Measurements from ENCODE around the gene TUBA1B. TPM values are rescaled to one million over a fixed set of nuclear protein-coding genes. Genes with fewer than 3 reads are reported as not detected.
"Not testable (repeated sequence)": the region's sequence is repeated elsewhere in the genome, so short reads cannot be mapped to it uniquely, and the experiment has no call there.

Gene TUBA1B
- total and polyA plus RNA-seq, 2 donors (not counting 3 experiments of a cell fraction or from before 2014, with no cell fraction given) = 2,245 to 5,362 TPM

DNA sequence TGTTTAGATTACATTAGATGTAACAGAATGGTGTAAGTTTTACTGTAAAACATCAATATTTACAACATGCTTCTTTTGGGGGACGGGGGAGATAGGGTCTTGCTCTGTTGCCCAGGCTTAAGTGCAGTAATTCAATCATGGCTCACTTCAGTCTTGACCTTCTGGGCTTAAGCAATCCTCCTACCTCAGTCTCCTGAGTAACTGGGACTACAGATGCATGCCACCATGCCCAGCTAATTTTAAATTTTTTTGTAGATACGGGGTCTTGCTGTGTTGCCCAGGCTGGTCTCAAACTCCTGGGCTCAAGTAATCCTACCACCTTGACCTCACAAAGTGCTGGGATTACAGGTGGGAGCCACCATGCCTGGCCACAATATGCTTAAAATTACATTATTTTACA is 33.9 kb upstream of the TUBA1B start:
- Histone ChIP-seq H3K79me2 (ENCODE audit: control insufficient read depth, insufficient read depth, low read length) (no peaks in the 10 kb centered on the region), H4K20me1 (replicated peaks; ENCODE audit: control insufficient read depth, extremely low read depth, insufficient read depth, low read length) (no peaks in the 10 kb centered on the region), H3K4me2 (ENCODE audit: insufficient read depth, low read length) (no peak overlapping the region), H3K36me3 (ENCODE audit: control insufficient read depth in 2 of 2, extremely low read depth in 1 of 2, insufficient read depth in 2 of 2, low read length in 2 of 2) (no peaks in the 10 kb centered on the region), H3K4me1 (ENCODE audit: control insufficient read depth, extremely low read depth, insufficient read depth, low read length) (no peaks in the 10 kb centered on the region), H3K9me1 (replicated peaks; ENCODE audit: control insufficient read depth, extremely low read depth, insufficient read depth, low read length) (no peaks in the 10 kb centered on the region), H2AFZ (ENCODE audit: low read depth, low read length) (no peak overlapping the region), H3K27ac (ENCODE audit: insufficient read depth, low read depth, low read length) (no peak overlapping the region), H3K9ac (replicated peaks; ENCODE audit: extremely low read depth, insufficient read depth, low read length) (no peak overlapping the region), H3K9me3 (replicated peaks; ENCODE audit: control insufficient read depth, insufficient read depth, low read length) (no peaks in the 10 kb centered on the region), H3K4me3 (replicated peaks in 1 of 3; ENCODE audit: insufficient read depth in 1 of 3, low read depth in 1 of 3, low read length in 3 of 3) (no peak overlapping the region), H3K27me3 (ENCODE audit: control insufficient read depth in 2 of 2, insufficient read depth in 2 of 2, low read length in 2 of 2) (peaks cover 0 to 6% of the 10 kb centered on the region in 2 experiments)
- intact Hi-C loops (cut with micrococcal nuclease) (no loop called here), dilution Hi-C loops (cut with MboI; ENCODE audit: extremely low pct_ligation_motif_present, low sequenced_read_pairs) (no loop called here)
- ChIA-PET CTCF (interaction anchor here (0.9 to 1.5 kb wide), 2 partner anchors 25 to 61 kb away, joined by 3 read pairs; no protein-coding TSS in a partner anchor), POLR2A (interaction anchor here (0.6 to 1.2 kb wide), 2 partner anchors 34 to 36 kb away, joined by 3 to 4 read pairs; partner anchors contain the start of gene TUBA1B)
- no TSS peak for BruUV-seq (replicated peaks)
- no peak for FAIRE-seq
- DNase-seq (ENCODE audit: low read depth, low spot score) = no peak
- no peak for TF ChIP-seq GATA2 (IDR thresholded peaks at IDR 0.05; ENCODE audit: insufficient read depth, insufficient read length, low read depth, low read length)
- TF ChIP-seq POLR2AphosphoS5 (IDR thresholded peaks at IDR 0.05; ENCODE audit: insufficient read depth, low read depth, low read length) = no peak
- TF ChIP-seq, protein P1, sequence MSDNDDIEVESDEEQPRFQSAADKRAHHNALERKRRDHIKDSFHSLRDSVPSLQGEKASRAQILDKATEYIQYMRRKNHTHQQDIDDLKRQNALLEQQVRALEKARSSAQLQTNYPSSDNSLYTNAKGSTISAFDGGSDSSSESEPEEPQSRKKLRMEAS (IDR thresholded peaks at IDR 0.05; ENCODE audit: insufficient read depth, insufficient read length) = no peak
- no peak for TF ChIP-seq MYC (IDR thresholded peaks at IDR 0.05; ENCODE audit: low read depth, low read length)
- TF ChIP-seq POLR2A (IDR thresholded peaks at IDR 0.05; ENCODE audit: low read depth, low read length) = no peak
- TF ChIP-seq, protein P2, sequence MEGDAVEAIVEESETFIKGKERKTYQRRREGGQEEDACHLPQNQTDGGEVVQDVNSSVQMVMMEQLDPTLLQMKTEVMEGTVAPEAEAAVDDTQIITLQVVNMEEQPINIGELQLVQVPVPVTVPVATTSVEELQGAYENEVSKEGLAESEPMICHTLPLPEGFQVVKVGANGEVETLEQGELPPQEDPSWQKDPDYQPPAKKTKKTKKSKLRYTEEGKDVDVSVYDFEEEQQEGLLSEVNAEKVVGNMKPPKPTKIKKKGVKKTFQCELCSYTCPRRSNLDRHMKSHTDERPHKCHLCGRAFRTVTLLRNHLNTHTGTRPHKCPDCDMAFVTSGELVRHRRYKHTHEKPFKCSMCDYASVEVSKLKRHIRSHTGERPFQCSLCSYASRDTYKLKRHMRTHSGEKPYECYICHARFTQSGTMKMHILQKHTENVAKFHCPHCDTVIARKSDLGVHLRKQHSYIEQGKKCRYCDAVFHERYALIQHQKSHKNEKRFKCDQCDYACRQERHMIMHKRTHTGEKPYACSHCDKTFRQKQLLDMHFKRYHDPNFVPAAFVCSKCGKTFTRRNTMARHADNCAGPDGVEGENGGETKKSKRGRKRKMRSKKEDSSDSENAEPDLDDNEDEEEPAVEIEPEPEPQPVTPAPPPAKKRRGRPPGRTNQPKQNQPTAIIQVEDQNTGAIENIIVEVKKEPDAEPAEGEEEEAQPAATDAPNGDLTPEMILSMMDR (IDR thresholded peaks at IDR 0.05; ENCODE audit: extremely low read depth in 1 of 2, insufficient read depth in 1 of 2, low read depth in 1 of 2, low read length in 2 of 2) = no peak
- TF ChIP-seq JUN (IDR thresholded peaks at IDR 0.05; ENCODE audit: borderline replicate concordance, insufficient read depth, insufficient read length, low read depth) = no peak
- TF ChIP-seq FOS (IDR thresholded peaks at IDR 0.05; ENCODE audit: borderline replicate concordance, insufficient read depth, low read length) = no peak
- no peak for TF ChIP-seq EZH2 (IDR thresholded peaks at IDR 0.05; ENCODE audit: borderline replicate concordance, low read depth, low read length, severe bottlenecking)

DNA sequence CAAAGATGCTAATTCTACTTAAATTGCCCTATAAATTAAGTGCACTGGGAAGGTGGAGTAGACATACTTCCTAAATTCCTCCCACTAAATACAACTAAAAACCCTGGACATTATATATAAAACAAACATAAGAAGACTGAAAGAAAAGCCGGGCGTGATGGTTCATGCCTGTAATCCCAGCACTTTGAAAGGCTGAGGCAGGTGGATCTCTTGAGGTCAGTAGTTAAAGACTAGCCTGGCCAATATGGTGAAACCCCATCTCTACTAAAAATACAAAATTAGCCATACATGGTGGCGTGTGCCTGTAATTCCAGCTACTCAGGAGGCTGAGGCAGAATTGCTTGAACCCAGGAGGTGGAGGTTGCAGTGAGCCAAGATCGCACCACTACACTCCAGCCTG is 30.7 kb upstream of the TUBA1B start:
- CTCF ChIA-PET, FAIRE-seq: not testable (repeated sequence)

More for the DNA sequence above, 30.7 kb upstream of the TUBA1B start:
- DNase-seq (ENCODE audit: low read depth, low spot score); intact Hi-C loops (cut with micrococcal nuclease); H2AFZ ChIP-seq (ENCODE audit: low read depth, low read length); H3K79me2 ChIP-seq (ENCODE audit: control insufficient read depth, insufficient read depth, low read length); H3K9ac ChIP-seq (replicated peaks; ENCODE audit: extremely low read depth, insufficient read depth, low read length); H3K27ac ChIP-seq (ENCODE audit: insufficient read depth, low read depth, low read length); H3K9me3 ChIP-seq (replicated peaks; ENCODE audit: control insufficient read depth, insufficient read depth, low read length); H4K20me1 ChIP-seq (replicated peaks; ENCODE audit: control insufficient read depth, extremely low read depth, insufficient read depth, low read length); H3K4me2 ChIP-seq (ENCODE audit: insufficient read depth, low read length); BruUV-seq (replicated peaks); H3K4me1 ChIP-seq (ENCODE audit: control insufficient read depth, extremely low read depth, insufficient read depth, low read length); H3K27me3 ChIP-seq (ENCODE audit: control insufficient read depth in 2 of 2, insufficient read depth in 2 of 2, low read length in 2 of 2); H3K9me1 ChIP-seq (replicated peaks; ENCODE audit: control insufficient read depth, extremely low read depth, insufficient read depth, low read length); H3K4me3 ChIP-seq (replicated peaks in 1 of 3; ENCODE audit: insufficient read depth in 1 of 3, low read depth in 1 of 3, low read length in 3 of 3); dilution Hi-C loops (cut with MboI; ENCODE audit: extremely low pct_ligation_motif_present, low sequenced_read_pairs); H3K36me3 ChIP-seq (ENCODE audit: control insufficient read depth in 2 of 2, extremely low read depth in 1 of 2, insufficient read depth in 2 of 2, low read length in 2 of 2); POLR2A ChIA-PET: not testable (repeated sequence)
